ENCODE data around the gene JAKMIP2. TPM values are rescaled to one million over a fixed set of nuclear protein-coding genes. Genes with fewer than 3 reads are reported as not detected.
"Not testable (repeated sequence)": the region's sequence is repeated elsewhere in the genome, so short reads cannot be mapped to it uniquely, and the experiment has no call there.

Gene JAKMIP2
- polyA plus RNA-seq, 2 donors = 0.10 to 0.20 TPM

DNA sequence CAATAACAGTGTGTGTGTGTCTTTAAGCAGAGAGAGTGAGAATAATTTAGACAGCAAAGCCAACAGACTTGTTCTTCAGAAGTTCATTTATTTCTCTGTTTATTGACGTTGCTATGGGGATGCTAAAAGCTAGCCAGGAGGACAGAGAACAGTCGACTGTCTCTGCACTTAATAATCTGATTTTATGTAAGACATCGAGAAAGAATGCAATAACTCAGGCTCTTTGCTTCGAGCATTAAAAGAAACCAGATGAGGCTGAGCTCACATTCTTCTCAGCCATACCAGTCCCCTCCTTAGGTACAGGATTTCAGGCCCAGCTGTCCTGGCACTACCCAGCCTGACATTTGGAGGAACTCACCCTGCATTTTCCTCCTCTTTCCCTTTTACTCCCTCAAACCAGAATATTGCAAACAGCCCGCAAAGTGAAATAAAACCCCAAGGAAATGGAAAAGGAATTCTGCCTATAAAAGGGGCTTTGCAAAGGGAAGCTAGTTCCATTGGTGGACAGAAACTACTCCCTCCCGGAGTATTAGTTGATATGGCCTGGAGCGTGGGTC, 228.2 kb downstream of the JAKMIP2 start:
- no peaks in the 10 kb centered on the region for H3K9me3 ChIP-seq (ENCODE audit: control insufficient read depth in 2 of 2, insufficient read depth in 1 of 2, low read depth in 1 of 2, low read length in 1 of 2)
- no peaks in the 10 kb centered on the region for H3K36me3 ChIP-seq (ENCODE audit: control insufficient read depth in 2 of 2, insufficient read depth in 2 of 2, low read length in 1 of 2)
- H3K27ac ChIP-seq (ENCODE audit: low read depth in 2 of 2, low read length in 1 of 2) = peak overlapping the region; percentile 60 to 78
- H3K27me3 ChIP-seq (ENCODE audit: control insufficient read depth in 1 of 2, insufficient read depth in 2 of 2, low read length in 2 of 2) = no peaks in the 10 kb centered on the region
- no peak overlapping the region for H3K4me3 ChIP-seq (ENCODE audit: low read depth in 1 of 2, low read length in 2 of 2)
- no peaks in the 10 kb centered on the region for H3K4me1 ChIP-seq (ENCODE audit: control insufficient read depth in 2 of 2, insufficient read depth in 2 of 2, low read length in 1 of 2)
- 18 to 24% methylated on average over 7 of the region's 7 CpGs for WGBS, 2 donors

DNA sequence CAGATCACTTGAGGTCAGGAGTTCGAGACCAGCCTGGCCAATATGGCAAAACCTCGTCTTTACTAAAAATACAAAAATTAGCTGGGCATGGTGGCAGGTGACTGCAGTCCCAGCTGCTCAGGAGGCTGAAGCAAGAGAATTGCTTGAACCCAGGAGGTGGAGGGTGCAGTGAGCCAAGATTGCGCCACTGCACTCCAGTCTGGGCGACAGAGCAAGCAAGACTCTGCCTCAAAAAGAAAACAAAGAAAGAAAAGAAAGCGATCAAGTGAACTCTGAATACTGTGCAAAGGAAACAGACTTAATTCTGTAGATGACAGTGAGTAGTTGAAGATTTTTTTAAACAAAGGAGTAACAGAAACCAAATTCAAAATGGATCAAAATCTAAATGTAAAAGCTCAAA, 228.7 kb downstream of the JAKMIP2 start:
- H3K36me3 ChIP-seq (ENCODE audit: control insufficient read depth in 2 of 2, insufficient read depth in 2 of 2, low read length in 1 of 2); H3K4me1 ChIP-seq (ENCODE audit: control insufficient read depth in 2 of 2, insufficient read depth in 2 of 2, low read length in 1 of 2); H3K27me3 ChIP-seq (ENCODE audit: control insufficient read depth in 1 of 2, insufficient read depth in 2 of 2, low read length in 2 of 2); H3K9me3 ChIP-seq (ENCODE audit: control insufficient read depth in 2 of 2, insufficient read depth in 1 of 2, low read depth in 1 of 2, low read length in 1 of 2); H3K4me3 ChIP-seq (ENCODE audit: low read depth in 1 of 2, low read length in 2 of 2): not testable (repeated sequence)
- H3K27ac ChIP-seq (ENCODE audit: low read depth in 2 of 2, low read length in 1 of 2) = peak overlapping the region; percentile 42 to 54
- WGBS, 2 donors = 40 to 51% methylated on average over 5 of the region's 5 CpGs

DNA sequence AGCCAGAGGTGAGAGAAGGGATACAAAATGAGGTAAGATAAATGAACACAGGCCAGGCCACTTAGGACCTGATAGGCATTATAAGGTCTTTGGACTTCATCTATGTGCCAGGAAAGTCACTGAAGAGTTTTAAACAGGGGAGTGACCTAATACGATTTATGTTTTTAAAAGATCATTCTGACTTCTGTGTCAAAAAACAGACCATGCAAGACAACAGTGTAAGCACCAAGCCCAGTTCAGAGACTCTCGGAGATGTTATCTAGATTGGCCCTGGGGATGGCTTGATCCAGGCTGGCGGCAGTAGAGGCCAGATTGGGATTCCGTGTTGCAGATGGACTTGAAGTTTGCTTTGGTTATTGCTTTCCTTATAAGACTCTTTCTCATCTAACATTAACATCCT, 229.6 kb downstream of the JAKMIP2 start:
- H3K4me3 ChIP-seq (ENCODE audit: low read depth in 1 of 2, low read length in 2 of 2) = no peak overlapping the region
- 80 to 83% methylated on average over 4 of the region's 4 CpGs for WGBS, 2 donors
- H3K27ac ChIP-seq (ENCODE audit: low read depth in 2 of 2, low read length in 1 of 2) = peak overlapping the region in 1 of 2 donors; percentile 42
- no peaks in the 10 kb centered on the region for H3K36me3 ChIP-seq (ENCODE audit: control insufficient read depth in 2 of 2, insufficient read depth in 2 of 2, low read length in 1 of 2)
- no peaks in the 10 kb centered on the region for H3K27me3 ChIP-seq (ENCODE audit: control insufficient read depth in 1 of 2, insufficient read depth in 2 of 2, low read length in 2 of 2)
- no peaks in the 10 kb centered on the region for H3K9me3 ChIP-seq (ENCODE audit: control insufficient read depth in 2 of 2, insufficient read depth in 1 of 2, low read depth in 1 of 2, low read length in 1 of 2)
- H3K4me1 ChIP-seq (ENCODE audit: control insufficient read depth in 2 of 2, insufficient read depth in 2 of 2, low read length in 1 of 2) = no peaks in the 10 kb centered on the region

DNA sequence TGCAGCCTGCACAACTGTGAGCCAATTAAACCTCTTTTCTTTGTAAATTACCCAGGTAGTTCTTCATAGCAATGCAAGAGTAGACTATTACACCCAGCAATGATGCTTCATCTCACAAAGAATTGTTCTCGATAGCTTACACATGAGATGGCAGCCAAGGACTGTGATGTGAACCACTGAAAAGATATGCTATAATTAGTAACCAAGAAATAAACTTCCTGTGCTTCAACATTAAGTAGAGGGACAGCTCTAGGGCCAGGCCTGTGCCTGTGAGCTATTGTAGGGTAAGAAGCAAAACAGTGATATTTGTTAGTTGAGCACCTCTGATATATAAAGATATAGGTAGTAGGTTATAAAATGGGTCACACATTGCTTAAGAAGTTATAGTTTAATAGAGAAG, 230.9 kb downstream of the JAKMIP2 start:
- no peaks in the 10 kb centered on the region for H3K27me3 ChIP-seq (ENCODE audit: control insufficient read depth in 1 of 2, insufficient read depth in 2 of 2, low read length in 2 of 2)
- no peak overlapping the region for H3K27ac ChIP-seq (ENCODE audit: low read depth in 2 of 2, low read length in 1 of 2)
- H3K4me3 ChIP-seq (ENCODE audit: low read depth in 1 of 2, low read length in 2 of 2) = no peak overlapping the region
- H3K4me1 ChIP-seq (ENCODE audit: control insufficient read depth in 2 of 2, insufficient read depth in 2 of 2, low read length in 1 of 2) = no peaks in the 10 kb centered on the region
- H3K36me3 ChIP-seq (ENCODE audit: control insufficient read depth in 2 of 2, insufficient read depth in 2 of 2, low read length in 1 of 2) = no peaks in the 10 kb centered on the region
- WGBS, 2 donors = 58 to 80% methylated on average over 1 of the region's 1 CpG
- no peaks in the 10 kb centered on the region for H3K9me3 ChIP-seq (ENCODE audit: control insufficient read depth in 2 of 2, insufficient read depth in 1 of 2, low read depth in 1 of 2, low read length in 1 of 2)

DNA sequence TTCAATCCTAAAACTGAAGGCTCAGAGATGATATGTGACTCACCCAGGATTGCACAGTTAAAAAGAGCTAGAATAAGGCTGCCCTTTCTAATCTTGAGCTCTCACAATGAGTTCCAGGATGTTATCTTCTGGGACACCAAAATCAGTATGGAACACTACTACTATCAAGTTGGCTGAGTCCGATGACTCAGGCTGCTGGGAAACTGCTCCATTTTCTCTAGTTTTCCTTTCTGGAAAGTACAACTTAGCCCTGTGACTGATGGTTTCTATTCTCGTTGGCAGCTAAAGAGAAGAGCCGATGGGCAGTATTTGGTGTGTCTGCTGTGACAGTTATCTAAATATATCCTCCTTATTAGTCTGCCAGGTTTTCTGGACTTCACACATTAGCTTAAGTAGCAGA, 234.8 kb downstream of the JAKMIP2 start:
- no peaks in the 10 kb centered on the region for H3K36me3 ChIP-seq (ENCODE audit: control insufficient read depth in 2 of 2, insufficient read depth in 2 of 2, low read length in 1 of 2)
- H3K27me3 ChIP-seq (ENCODE audit: control insufficient read depth in 1 of 2, insufficient read depth in 2 of 2, low read length in 2 of 2) = no peaks in the 10 kb centered on the region
- no peaks in the 10 kb centered on the region for H3K4me1 ChIP-seq (ENCODE audit: control insufficient read depth in 2 of 2, insufficient read depth in 2 of 2, low read length in 1 of 2)
- H3K4me3 ChIP-seq (ENCODE audit: low read depth in 1 of 2, low read length in 2 of 2) = no peak overlapping the region
- WGBS, 2 donors = 50 to 66% methylated on average over 3 of the region's 3 CpGs
- no peak overlapping the region for H3K27ac ChIP-seq (ENCODE audit: low read depth in 2 of 2, low read length in 1 of 2)
- no peaks in the 10 kb centered on the region for H3K9me3 ChIP-seq (ENCODE audit: control insufficient read depth in 2 of 2, insufficient read depth in 1 of 2, low read depth in 1 of 2, low read length in 1 of 2)

DNA sequence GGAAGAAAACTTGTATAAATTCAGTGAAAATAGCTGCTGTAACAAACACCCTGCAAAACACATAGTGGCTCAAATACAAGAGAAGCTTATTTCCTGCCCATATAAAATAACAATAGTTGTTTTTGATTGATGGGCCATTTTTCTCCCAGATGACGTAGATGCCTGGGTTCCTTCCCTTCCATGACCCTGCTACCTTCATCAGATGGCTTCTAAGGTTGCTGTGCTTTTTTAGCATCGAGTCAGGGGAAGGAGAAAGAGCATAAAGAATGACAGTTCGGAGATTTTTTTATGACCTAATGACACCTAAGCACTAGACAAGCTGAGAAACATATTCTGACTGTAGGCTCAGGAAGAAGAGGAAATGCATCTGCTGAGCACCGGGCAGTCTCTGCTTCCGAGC, 238.0 kb downstream of the JAKMIP2 start:
- 62 to 72% methylated on average over 5 of the region's 5 CpGs for whole genome bisulfite sequencing, 2 donors
- H3K9me3 ChIP-seq (ENCODE audit: control insufficient read depth in 2 of 2, insufficient read depth in 1 of 2, low read depth in 1 of 2, low read length in 1 of 2) = no peaks in the 10 kb centered on the region
- no peaks in the 10 kb centered on the region for H3K4me1 ChIP-seq (ENCODE audit: control insufficient read depth in 2 of 2, insufficient read depth in 2 of 2, low read length in 1 of 2)
- H3K27ac ChIP-seq (ENCODE audit: low read depth in 2 of 2, low read length in 1 of 2) = no peak overlapping the region
- no peak overlapping the region for H3K4me3 ChIP-seq (ENCODE audit: low read depth in 1 of 2, low read length in 2 of 2)
- H3K36me3 ChIP-seq (ENCODE audit: control insufficient read depth in 2 of 2, insufficient read depth in 2 of 2, low read length in 1 of 2) = no peaks in the 10 kb centered on the region
- H3K27me3 ChIP-seq (ENCODE audit: control insufficient read depth in 1 of 2, insufficient read depth in 2 of 2, low read length in 2 of 2) = no peaks in the 10 kb centered on the region

DNA sequence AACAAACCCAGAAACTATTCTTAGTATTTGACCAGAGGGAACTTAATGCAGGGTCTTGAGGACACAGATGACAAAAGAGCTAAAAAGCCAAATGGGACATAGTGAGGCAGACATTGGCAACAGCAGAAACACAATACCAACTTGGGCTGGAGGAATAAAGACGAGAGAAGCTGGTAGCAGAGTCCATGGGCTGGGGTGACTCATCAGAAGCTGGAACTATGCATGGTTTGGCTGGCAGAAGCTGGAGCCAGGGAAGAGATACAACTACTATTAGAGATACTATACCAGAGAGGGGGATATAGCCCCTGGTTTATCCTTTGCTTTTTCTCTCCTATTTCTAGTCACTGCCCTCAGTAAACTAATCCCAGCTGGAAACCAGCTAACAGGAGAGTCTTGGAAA, 243.5 kb downstream of the JAKMIP2 start:
- Histone ChIP-seq H3K27me3 (ENCODE audit: control insufficient read depth in 1 of 2, insufficient read depth in 2 of 2, low read length in 2 of 2) (no peaks in the 10 kb centered on the region), H3K36me3 (ENCODE audit: control insufficient read depth in 2 of 2, insufficient read depth in 2 of 2, low read length in 1 of 2) (no peaks in the 10 kb centered on the region), H3K4me3 (ENCODE audit: low read depth in 1 of 2, low read length in 2 of 2) (no peak overlapping the region), H3K4me1 (ENCODE audit: control insufficient read depth in 2 of 2, insufficient read depth in 2 of 2, low read length in 1 of 2) (no peaks in the 10 kb centered on the region), H3K9me3 (ENCODE audit: control insufficient read depth in 2 of 2, insufficient read depth in 1 of 2, low read depth in 1 of 2, low read length in 1 of 2) (no peaks in the 10 kb centered on the region), H3K27ac (ENCODE audit: low read depth in 2 of 2, low read length in 1 of 2) (no peak overlapping the region)
- WGBS, 2 donors = 15 to 25% methylated on average over 1 of the region's 1 CpG

DNA sequence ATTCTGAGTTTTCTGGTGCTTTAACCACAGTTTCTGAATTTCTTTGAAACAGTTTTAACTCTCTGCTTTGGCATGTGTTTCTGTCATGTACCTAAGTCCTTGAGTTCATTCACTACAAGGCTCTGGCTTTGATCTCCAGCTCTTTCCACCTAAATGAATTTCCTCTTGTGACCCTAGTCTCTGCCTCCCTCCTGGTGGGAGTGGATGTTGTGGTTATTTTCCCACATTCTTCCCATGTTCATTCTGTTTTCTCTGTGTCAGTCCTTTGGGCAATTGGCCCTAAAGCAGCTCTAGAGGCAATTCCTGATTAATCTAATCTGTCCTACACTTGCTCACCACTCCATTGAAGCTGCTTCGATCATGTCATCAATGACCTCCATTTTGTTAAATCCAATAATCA, 244.3 kb downstream of the JAKMIP2 start:
- no peak overlapping the region for H3K4me3 ChIP-seq (ENCODE audit: low read depth in 1 of 2, low read length in 2 of 2)
- no peak overlapping the region for H3K27ac ChIP-seq (ENCODE audit: low read depth in 2 of 2, low read length in 1 of 2)
- no peaks in the 10 kb centered on the region for H3K9me3 ChIP-seq (ENCODE audit: control insufficient read depth in 2 of 2, insufficient read depth in 1 of 2, low read depth in 1 of 2, low read length in 1 of 2)
- WGBS, 2 donors = 92 to 96% methylated on average over 1 of the region's 1 CpG
- no peaks in the 10 kb centered on the region for H3K27me3 ChIP-seq (ENCODE audit: control insufficient read depth in 1 of 2, insufficient read depth in 2 of 2, low read length in 2 of 2)
- H3K36me3 ChIP-seq (ENCODE audit: control insufficient read depth in 2 of 2, insufficient read depth in 2 of 2, low read length in 1 of 2) = no peaks in the 10 kb centered on the region
- no peaks in the 10 kb centered on the region for H3K4me1 ChIP-seq (ENCODE audit: control insufficient read depth in 2 of 2, insufficient read depth in 2 of 2, low read length in 1 of 2)

Other genes with a start within 250 kb of the JAKMIP2 start
- 1 to 10 TPM in 1 of 2 donors, under 1 TPM in 1; 0.76 to 5.3 TPM for gene SPINK1, start 48.9 kb upstream of the JAKMIP2 start, polyA plus RNA-seq
- under 1 TPM in 1 of 2 donors, not detected in 1; 0.13 TPM for gene SCGB3A2, start 96.0 kb upstream of the JAKMIP2 start, polyA plus RNA-seq
- not detected for gene C5orf46, start 123.8 kb upstream of the JAKMIP2 start, polyA plus RNA-seq